Medulla oblongata (tissue), 1 donor: Measurements from ENCODE around the gene MANBA.
"Not testable (repeated sequence)": the region's sequence is repeated elsewhere in the genome, so short reads cannot be mapped to it uniquely, and the experiment has no call there.

Experiments used
- DNase-seq: peaks from one replicate; pipeline ENCODE4 v3.0.0-alpha.2; 2015; ENCODE audit errors: extremely low spot score

Gene MANBA

DNA sequence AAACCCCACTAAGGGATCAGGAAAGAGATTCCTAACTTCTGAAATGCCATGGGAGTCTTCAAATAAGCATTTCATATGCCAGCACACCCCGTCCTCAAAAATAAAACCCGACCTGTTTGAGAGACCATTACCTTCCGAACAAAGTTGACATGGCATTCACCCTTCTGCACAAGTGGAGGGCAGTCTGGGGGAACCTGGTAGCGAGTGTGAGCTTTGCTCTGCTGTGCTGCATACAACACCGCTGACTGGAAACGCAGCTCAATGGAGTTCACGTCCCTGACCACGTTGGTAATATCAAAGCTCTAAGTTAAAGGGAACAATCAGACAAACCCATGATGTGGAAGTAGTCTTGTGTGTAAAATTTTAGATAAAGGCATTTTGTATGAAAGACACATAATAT is 38.0 kb downstream of the MANBA start:
- DNase-seq = no peak

GRCh38 chr4:102718833-102719575 is 41.8 kb downstream of the MANBA start:
- not testable (repeated sequence) for DNase-seq

- no peak for DNase-seq
Observed at GRCh38 chr4:102717448-102718092, 43.2 kb downstream of the MANBA start.

- DNase-seq = no peak
Observed at GRCh38 chr4:102715057-102715456, 45.7 kb downstream of the MANBA start.

GRCh38 chr4:102713774-102714173 is 47.0 kb downstream of the MANBA start:
- DNase-seq = not testable (repeated sequence)

DNA sequence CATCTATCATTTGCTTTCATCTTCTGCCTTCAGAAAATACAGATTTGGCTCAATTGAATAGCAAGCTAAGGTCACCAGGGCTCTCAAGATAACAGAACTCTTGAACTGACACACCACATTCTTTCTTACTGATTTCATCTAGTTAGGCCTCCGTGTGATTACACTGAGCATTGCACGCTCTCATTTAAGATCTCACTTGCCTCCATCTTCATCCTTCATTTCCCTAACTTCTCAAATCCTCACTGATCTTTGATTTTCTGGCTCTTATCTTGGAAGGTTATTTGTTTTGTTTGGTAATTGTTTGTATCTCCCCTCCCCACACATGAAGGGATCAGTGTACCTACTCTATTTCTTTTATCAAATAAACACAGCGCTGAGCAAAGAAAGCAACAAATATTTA is 47.7 kb downstream of the MANBA start:
- no peak for DNase-seq

DNA sequence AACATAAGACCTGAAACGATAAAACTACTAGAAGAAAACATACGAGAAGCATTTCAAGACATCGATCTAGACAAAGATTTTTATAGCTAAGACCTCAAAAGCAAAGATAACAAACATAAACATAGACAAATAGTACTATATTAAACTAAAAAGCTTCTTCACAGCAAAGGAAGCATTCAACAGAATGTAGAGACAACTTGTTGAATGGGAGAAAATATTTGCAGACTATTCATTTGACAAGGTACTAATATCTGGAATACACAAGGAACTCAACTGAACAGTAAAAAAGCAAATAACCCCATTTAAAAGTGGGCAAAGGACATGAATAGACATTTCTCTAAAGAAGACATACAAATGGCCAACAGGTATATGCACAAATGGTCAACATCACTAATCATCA is 49.8 kb downstream of the MANBA start:
- no peak for DNase-seq

GRCh38 chr4:102709060-102709459 is 51.7 kb downstream of the MANBA start:
- DNase-seq = not testable (repeated sequence)

DNA sequence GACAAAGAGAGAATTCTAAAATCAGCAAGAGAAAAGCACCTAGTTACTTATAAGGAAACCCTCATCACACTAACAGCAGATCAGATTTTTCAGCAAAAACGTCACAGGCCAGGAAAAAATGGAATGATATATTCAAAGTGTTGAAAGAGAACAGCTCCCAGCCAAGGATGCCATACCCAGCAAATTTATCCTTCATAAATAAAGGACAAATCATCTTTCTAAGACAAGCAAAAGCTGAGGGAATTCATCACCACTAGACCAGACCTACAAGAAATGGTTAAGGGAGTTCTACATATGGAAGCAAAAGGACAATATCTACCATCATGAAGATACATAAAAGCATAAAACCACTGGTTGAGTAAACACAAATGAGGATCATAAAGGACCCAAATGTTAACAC is 53.6 kb downstream of the MANBA start:
- no peak for DNase-seq

DNA sequence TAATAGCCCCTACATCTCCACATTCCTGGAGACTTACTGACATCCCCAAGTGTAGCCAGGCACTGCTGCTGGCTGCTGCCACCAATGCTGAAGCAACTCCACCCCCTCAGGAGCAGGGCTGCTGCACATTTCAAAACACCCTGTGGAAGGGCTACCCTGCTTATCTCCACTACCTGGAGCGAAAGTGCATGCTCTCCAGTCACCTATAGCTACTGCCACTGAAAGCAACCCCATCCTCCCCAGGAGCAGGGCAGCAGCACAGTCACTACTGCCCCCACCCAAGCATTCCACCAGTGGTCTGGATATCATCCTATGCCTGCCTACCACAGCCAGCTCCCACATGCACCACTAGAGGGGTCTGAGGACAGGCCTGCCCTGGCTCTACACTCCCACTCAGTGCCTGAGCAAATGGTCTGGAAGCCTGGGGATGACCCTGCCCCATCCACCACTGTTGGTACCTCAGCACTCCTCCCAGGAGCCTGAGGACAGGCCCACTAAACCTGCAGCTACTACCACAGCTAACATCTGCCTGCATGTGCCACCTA is 55.3 kb downstream of the MANBA start:
- DNase-seq = no peak

DNA sequence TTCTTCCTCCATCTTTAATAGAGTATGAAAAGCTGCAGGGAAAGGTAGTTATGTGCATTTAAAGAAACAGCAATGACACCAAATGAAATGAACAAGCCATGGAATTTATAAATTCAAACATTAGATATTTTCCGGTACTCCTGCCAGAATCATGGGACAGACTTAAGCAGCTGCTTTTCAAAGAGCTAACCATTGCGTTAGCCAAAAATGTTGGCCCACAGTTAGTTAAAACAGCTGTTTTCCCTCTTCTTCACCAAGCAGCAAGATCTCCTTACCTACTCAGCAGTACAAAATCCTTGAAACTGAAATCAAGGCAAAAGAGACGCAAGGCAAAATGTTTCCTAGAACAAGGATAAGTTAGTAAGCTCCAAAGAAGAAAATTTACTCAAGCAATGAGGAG is 64.0 kb downstream of the MANBA start:
- no peak for DNase-seq

GRCh38 chr4:102694791-102695190 is 66.0 kb downstream of the MANBA start:
- DNase-seq = no peak

GRCh38 chr4:102693861-102694260 is 66.9 kb downstream of the MANBA start:
- no peak for DNase-seq

- DNase-seq = no peak
Observed at GRCh38 chr4:102693262-102693850, 67.4 kb downstream of the MANBA start.

GRCh38 chr4:102692474-102692873 is 68.3 kb downstream of the MANBA start:
- no peak for DNase-seq

DNA sequence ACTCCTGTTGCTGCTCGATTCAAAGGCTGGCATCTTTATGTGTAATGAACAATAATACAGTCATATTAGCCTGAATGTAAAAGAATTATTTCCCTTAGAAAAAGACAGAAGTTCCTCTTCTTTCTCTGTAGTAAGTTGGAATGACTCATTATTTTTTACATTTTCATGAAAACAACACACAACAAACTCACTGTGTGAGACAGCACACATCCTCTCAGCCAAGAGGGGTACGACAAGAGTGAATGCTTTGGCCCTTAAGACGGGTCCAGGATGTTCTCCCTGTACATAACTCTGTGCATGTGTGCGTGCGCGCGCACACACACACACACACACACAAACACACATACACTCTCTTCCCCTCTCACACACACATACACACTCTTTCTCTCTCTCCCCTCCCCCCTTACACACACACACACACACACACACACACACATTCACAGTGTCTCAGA is 72.8 kb downstream of the MANBA start:
- DNase-seq = no peak

DNA sequence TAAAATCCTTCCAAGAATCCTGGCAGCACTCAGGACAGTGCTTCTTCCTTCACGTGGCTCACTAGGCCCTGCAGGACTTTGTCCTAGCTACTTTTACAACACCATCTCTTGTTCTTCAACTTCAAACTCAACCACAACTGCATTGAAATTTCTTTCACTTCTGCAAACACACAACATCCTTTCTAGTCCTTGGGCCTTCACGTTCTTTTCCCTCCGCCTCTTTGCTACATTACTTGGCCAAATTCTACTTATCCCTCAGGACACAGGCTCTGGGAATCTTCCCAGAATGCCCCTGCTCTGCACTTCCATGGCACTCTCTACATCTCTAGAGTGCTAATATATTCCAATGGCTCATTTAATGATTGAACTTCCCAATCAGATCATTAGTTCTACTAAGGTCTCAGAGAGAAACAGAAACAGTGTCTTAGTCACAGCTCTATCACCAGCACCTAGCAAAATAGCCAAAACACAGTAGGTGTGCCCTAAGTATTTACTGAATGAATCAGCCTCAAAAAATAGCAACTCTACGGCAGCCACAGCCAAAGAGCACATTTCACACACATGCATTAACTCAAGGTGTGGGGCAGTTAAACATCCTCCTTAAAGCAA is 73.3 kb downstream of the MANBA start:
- peak; percentile 27 for DNase-seq

GRCh38 chr4:102685768-102686167 is 75.0 kb downstream of the MANBA start:
- DNase-seq = no peak

DNA sequence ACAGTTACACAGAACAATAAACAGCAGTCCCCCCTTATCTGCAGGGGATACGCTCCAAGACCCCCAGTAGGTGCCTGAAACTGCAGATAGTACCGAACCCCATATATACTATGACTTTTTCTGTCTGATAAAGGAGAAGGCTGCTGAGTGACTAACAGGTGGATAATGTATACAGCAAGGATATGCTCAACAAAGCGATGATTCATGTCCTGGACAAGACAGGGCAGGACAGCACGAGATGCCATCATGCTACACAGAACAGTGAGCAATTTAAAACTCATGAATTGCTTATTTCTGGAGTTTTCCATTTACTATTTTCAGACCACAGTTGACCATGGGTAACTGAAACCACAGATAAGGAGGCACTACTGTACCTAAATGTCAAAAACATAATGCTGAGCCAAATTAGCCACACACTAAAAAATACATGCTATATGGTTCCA is 76.1 kb downstream of the MANBA start:
- DNase-seq = no peak

- DNase-seq = no peak
Observed at GRCh38 chr4:102683881-102684609, 76.7 kb downstream of the MANBA start.

- peak; percentile 26 for DNase-seq
Observed at GRCh38 chr4:102678695-102679335, 82.0 kb downstream of the MANBA start.
